ENCODE results near the gene BRINP3. TPM values are rescaled to one million over a fixed set of nuclear protein-coding genes. Genes with fewer than 3 reads are reported as not detected.

The BRINP3 gene
- total RNA-seq, 1 donor from 2014 or later, result not detected

DNA sequence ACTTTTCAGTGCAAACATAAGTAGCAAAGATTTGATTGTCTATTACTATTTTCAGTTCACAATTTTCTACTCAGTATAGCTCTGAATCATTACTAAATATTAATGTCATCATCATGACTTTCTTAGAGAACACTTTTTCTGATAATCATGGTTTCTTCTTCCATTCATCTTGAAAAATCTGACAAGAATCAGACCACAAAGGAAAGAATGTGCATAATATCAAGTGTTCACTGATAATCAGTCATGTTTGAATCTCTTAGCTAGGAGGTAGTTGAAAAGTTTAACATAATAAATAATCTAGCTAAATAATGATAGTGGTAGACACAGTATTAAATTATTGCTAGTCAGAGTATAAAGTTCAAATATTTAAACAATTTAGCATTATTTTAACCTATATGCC, 133.2 kb downstream of the BRINP3 start:
- H3K4me1 Mint-ChIP-seq, result no peaks in the 10 kb centered on the region
- POLR2A ChIA-PET, result no interaction called here

DNA sequence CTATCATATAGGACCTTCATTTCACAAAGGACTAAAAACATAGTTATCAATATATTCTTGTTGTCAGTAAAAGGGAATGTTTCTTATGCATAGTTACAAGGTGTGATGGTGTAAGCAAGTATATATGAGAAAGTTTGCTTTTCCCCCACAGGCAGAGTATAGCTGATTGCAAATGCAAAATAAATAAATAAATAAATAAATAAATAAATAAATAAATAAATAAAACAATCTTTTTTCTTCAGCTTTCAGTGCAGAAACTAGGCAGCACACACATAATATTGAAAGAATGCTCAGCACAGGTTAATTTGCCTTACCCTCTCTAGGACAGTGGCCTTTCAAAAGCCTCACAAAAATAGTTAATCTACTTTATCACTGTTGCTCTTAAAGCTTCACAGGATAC, 138.8 kb downstream of the BRINP3 start:
- Mint-ChIP-seq H3K36me3 (ENCODE audit: low read depth) (no peaks in the 10 kb centered on the region), H3K9me3 (peaks cover 5% of the 10 kb centered on the region), H3K27ac (no peak overlapping the region), H3K27me3 (no peaks in the 10 kb centered on the region), H3K4me1 (no peaks in the 10 kb centered on the region), H3K4me3 (no peak overlapping the region)
- ATAC-seq (ENCODE audit: low read depth), result no peak
- intact Hi-C loops (cut with micrococcal nuclease), result no loop called here
- CTCF ChIA-PET, result no interaction called here
- POLR2A ChIA-PET, result no interaction called here
- DNase-seq, result no peak
- TF ChIP-seq, protein P1, sequence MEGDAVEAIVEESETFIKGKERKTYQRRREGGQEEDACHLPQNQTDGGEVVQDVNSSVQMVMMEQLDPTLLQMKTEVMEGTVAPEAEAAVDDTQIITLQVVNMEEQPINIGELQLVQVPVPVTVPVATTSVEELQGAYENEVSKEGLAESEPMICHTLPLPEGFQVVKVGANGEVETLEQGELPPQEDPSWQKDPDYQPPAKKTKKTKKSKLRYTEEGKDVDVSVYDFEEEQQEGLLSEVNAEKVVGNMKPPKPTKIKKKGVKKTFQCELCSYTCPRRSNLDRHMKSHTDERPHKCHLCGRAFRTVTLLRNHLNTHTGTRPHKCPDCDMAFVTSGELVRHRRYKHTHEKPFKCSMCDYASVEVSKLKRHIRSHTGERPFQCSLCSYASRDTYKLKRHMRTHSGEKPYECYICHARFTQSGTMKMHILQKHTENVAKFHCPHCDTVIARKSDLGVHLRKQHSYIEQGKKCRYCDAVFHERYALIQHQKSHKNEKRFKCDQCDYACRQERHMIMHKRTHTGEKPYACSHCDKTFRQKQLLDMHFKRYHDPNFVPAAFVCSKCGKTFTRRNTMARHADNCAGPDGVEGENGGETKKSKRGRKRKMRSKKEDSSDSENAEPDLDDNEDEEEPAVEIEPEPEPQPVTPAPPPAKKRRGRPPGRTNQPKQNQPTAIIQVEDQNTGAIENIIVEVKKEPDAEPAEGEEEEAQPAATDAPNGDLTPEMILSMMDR (IDR thresholded peaks at IDR 0.05), result no peak

More for the DNA sequence above, 133.2 kb downstream of the BRINP3 start:
- TF ChIP-seq, protein P1 (IDR thresholded peaks at IDR 0.05), result no peak
- intact Hi-C loops (cut with micrococcal nuclease), result no loop called here
- no peak overlapping the region for H3K4me3 Mint-ChIP-seq
- CTCF ChIA-PET, result no interaction called here
- DNase-seq (no peak), ATAC-seq (ENCODE audit: low read depth) (no peak)
- no peaks in the 10 kb centered on the region for H3K9me3 Mint-ChIP-seq
- no peak overlapping the region for H3K27ac Mint-ChIP-seq
- H3K36me3 Mint-ChIP-seq (ENCODE audit: low read depth), result no peaks in the 10 kb centered on the region
- H3K27me3 Mint-ChIP-seq, result no peaks in the 10 kb centered on the region

DNA sequence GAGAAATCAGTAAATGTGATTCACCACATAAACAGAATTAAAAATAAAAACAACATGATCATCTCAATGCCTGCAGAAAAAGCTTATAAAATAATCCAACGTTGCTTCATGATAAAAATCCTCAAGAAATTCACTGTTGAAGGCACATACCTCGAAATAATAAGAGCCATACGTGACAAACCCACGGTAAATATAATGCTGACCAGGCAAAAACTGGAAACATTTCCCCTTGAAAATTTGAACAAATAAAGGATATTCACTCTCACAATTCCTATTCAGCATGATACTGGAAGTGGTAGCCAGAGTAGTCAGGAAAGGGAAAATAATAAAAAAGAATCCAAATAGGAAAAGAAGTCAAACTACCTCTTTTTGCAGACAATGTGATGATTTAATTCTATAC, 148.8 kb downstream of the BRINP3 start:
- TF ChIP-seq, protein P1 (IDR thresholded peaks at IDR 0.05), result no peak
- Mint-ChIP-seq H3K4me1 (no peaks in the 10 kb centered on the region), H3K27ac (no peak overlapping the region), H3K27me3 (no peaks in the 10 kb centered on the region), H3K36me3 (ENCODE audit: low read depth) (no peaks in the 10 kb centered on the region), H3K9me3 (peaks cover 4% of the 10 kb centered on the region), H3K4me3 (no peak overlapping the region)
- CTCF ChIA-PET, result no interaction called here
- POLR2A ChIA-PET, result no interaction called here
- intact Hi-C loops (cut with micrococcal nuclease), result no loop called here
- ATAC-seq (ENCODE audit: low read depth), result no peak
- DNase-seq, result no peak

DNA sequence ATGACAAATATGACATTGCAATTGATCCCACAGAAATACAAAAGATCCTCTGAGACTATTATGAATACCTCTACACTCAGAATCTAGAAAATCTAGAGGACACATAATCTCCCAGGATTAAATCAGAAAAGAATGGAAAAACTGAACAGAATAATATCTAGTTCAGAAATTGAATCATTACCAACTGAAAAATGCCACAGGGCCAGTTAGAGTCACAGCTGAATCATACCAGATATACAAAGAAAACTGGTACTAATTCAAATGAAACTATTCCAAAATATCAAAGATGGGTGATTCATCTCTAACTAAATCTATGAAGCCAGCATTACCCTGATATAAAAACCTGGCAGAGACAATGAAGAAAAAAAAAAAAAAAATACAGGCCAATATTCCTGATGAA, 149.3 kb downstream of the BRINP3 start:
- Mint-ChIP-seq H3K9me3 (peaks cover 4% of the 10 kb centered on the region), H3K4me3 (no peak overlapping the region), H3K36me3 (ENCODE audit: low read depth) (no peaks in the 10 kb centered on the region), H3K27me3 (no peaks in the 10 kb centered on the region), H3K4me1 (no peaks in the 10 kb centered on the region), H3K27ac (no peak overlapping the region)
- POLR2A ChIA-PET, result no interaction called here
- CTCF ChIA-PET, result no interaction called here
- TF ChIP-seq, protein P1 (IDR thresholded peaks at IDR 0.05), result no peak
- intact Hi-C loops (cut with micrococcal nuclease), result no loop called here
- DNase-seq (no peak), ATAC-seq (ENCODE audit: low read depth) (no peak)

DNA sequence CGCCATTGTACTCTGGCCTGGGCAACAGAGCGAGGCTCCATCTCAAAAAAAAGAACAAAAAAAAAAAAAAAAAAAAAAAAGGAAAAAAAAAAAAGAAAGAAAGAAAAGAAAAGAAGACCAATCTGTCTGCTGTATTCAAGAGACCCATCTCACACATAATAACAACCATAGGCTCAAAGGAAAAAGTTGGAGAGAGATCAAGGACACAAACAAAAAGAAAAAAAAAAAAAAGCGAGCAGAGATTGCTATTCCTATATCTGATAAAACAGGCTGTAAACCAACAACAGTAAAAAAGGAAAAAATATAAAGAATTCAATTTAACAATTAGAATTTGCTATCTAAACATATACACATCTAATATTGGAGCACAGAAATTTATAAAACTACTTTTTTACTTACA, 150.4 kb downstream of the BRINP3 start:
- intact Hi-C loops (cut with micrococcal nuclease), result no loop called here
- Mint-ChIP-seq H3K4me1 (no peaks in the 10 kb centered on the region), H3K36me3 (ENCODE audit: low read depth) (no peaks in the 10 kb centered on the region), H3K4me3 (no peak overlapping the region), H3K9me3 (peaks cover 4% of the 10 kb centered on the region), H3K27ac (no peak overlapping the region), H3K27me3 (no peaks in the 10 kb centered on the region)
- DNase-seq (no peak), ATAC-seq (ENCODE audit: low read depth) (no peak)
- TF ChIP-seq, protein P1 (IDR thresholded peaks at IDR 0.05), result no peak
- POLR2A ChIA-PET, result no interaction called here
- CTCF ChIA-PET, result no interaction called here
